Smooth muscle cell (in vitro differentiated cells): ENCODE data around the gene TXNDC17. TPM values are rescaled to one million over a fixed set of nuclear protein-coding genes. Genes with fewer than 3 reads are reported as not detected.
"Not testable (repeated sequence)": the region's sequence is repeated elsewhere in the genome, so short reads cannot be mapped to it uniquely, and the experiment has no call there.

Experiments
- DNase-seq: peaks from one replicate; lab custom pipeline; 2025; ENCODE audit not compliant: unreplicated experiment; lab: John Stamatoyannopoulos, UW
- H2AFZ ChIP-seq: fragments of 200-600 bp; sonication (generic); 2 replicates; pipeline ENCODE4 v1.6.0; 2016; ENCODE audit warnings: antibody characterized with exemption, low read depth, mild to moderate bottlenecking
- H3F3A ChIP-seq: fragments of 200-600 bp; sonication (generic); 2 replicates; pipeline ENCODE4 v1.6.0; 2017; ENCODE audit warnings: antibody characterized with exemption, low read depth
- H3K27ac ChIP-seq: fragments of 200-600 bp; sonication (generic); 2 replicates; pipeline ENCODE4 v1.5.1; 2016; ENCODE audit warnings: low read depth, mild to moderate bottlenecking
- H3K27me3 ChIP-seq: fragments of 200-600 bp; sonication (generic); 2 replicates; pipeline ENCODE4 v1.6.1; 2016; ENCODE audit warnings: low read depth, mild to moderate bottlenecking
- H3K36me3 ChIP-seq: fragments of 200-600 bp; sonication (generic); 2 replicates; pipeline ENCODE4 v1.5.1; 2016; ENCODE audit warnings: low read depth
- H3K4me1 ChIP-seq: fragments of 200-600 bp; sonication (generic); 2 replicates; pipeline ENCODE4 v1.5.1; 2016; ENCODE audit warnings: low read depth
- H3K4me2 ChIP-seq: fragments of 200-600 bp; sonication (generic); 2 replicates; pipeline ENCODE4 v1.6.0; 2016; ENCODE audit warnings: mild to moderate bottlenecking
- H3K4me3 ChIP-seq: fragments of 200-600 bp; sonication (generic); 2 replicates; pipeline ENCODE4 v1.5.1; 2016; ENCODE audit warnings: mild to moderate bottlenecking
- H3K79me2 ChIP-seq: fragments of 200-600 bp; sonication (generic); 2 replicates; pipeline ENCODE4 v1.6.0; 2016; ENCODE audit warnings: low read depth, mild to moderate bottlenecking
- H3K9ac ChIP-seq: fragments of 200-600 bp; sonication (generic); 2 replicates; pipeline ENCODE4 v1.6.0; 2016; ENCODE audit warnings: low read depth
- H3K9me3 ChIP-seq: fragments of 200-600 bp; sonication (generic); replicated peaks from 2 replicates; pipeline ENCODE4 v1.5.1; 2016; ENCODE audit warnings: low read depth
- H4K20me1 ChIP-seq: fragments of 200-600 bp; sonication (generic); 2 replicates; pipeline ENCODE4 v1.6.0; 2016; ENCODE audit warnings: low read depth
- CTCF ChIP-seq: fragments of 200-600 bp; sonication (generic); IDR thresholded peaks from 2 replicates; pipeline ENCODE4 v1.5.1; 2017; ENCODE audit warnings: borderline replicate concordance, mild to moderate bottlenecking, antibody characterized with exemption; ENCODE audit not compliant: insufficient read depth, poor library complexity, severe bottlenecking
- WGBS: methylation state at CpG from one replicate; pipeline ENCODE4 v1.1.7; 2016; ENCODE audit warnings: low lambda C conversion rate; 5-methylcytosine and 5-hydroxymethylcytosine counted together
- polyA plus RNA-seq: library from polyadenylated mRNA; unstranded; fragments of >200 nt; fragmentation: Nextera tagmentation; extraction: Ambion mirVana; gene quantifications from 2 replicates; pipeline ENCODE4 v1.2.1, GENCODE V29; 2016
- total RNA-seq: library from RNA; depleted of rRNA; stranded (reverse); fragments of >200 nt; gene quantifications from 2 replicates; pipeline ENCODE4 v1.2.3, GENCODE V29; 2014

The TXNDC17 gene
- total and polyA plus RNA-seq, 2 experiments from 2014 or later: 363 to 431 TPM

- no peak for TF ChIP-seq CTCF
- Histone ChIP-seq H3K4me1 (peaks cover 41% of the 10 kb centered on the region), H3F3A (no peaks in the 10 kb centered on the region), H3K27me3 (peaks cover 40% of the 10 kb centered on the region), H3K4me2 (peak within 1 kb of the TSS; percentile 87), H3K79me2 (peaks cover 41% of the 10 kb centered on the region), H2AFZ (peak within 1 kb of the TSS; percentile 85), H3K36me3 (peaks cover 6% of the 10 kb centered on the region), H3K27ac (peak within 1 kb of the TSS; percentile 98), H4K20me1 (peaks cover 43% of the 10 kb centered on the region), H3K4me3 (peak within 1 kb of the TSS; percentile 80), H3K9me3 (no peaks in the 10 kb centered on the region), H3K9ac (peak within 1 kb of the TSS; percentile 98)
- DNase-seq: peak; percentile 75
- 4% methylated on average over 35 of the region's 35 CpGs for WGBS
Observed at GRCh38 chr17:6651354-6651918, 10.6 kb downstream of the TXNDC17 start, which contains the start of the genes C17orf100 and MED31. C17orf100 (plus strand) TSS chr17:6651762; CDS start chr17:6651914, 152 bp downstream. MED31 (minus strand) TSS chr17:6651605; CDS start chr17:6651528, 77 bp downstream.

- no peak for TF ChIP-seq CTCF
- 55% methylated on average over 41 of the region's 47 CpGs for WGBS
- peak overlapping the region; percentile 45 for H3K9ac ChIP-seq
Observed at GRCh38 chr17:6651919-6652452, 11.1 kb downstream of the TXNDC17 start.

GRCh38 chr17:6654841-6655731, 14.2 kb downstream of the TXNDC17 start:
- no peak for DNase-seq
- no peak overlapping the region for H3K27ac ChIP-seq
- peak overlapping the region; percentile 39 for H3K4me3 ChIP-seq
- H3K4me2 ChIP-seq: peak overlapping the region; percentile 81
- H3F3A ChIP-seq: no peaks in the 10 kb centered on the region
- H4K20me1 ChIP-seq: peaks cover 6% of the 10 kb centered on the region
- H3K9me3 ChIP-seq: no peaks in the 10 kb centered on the region
- peaks cover 34% of the 10 kb centered on the region for H3K4me1 ChIP-seq
- TF ChIP-seq CTCF: no peak
- no peaks in the 10 kb centered on the region for H3K36me3 ChIP-seq
- H3K27me3 ChIP-seq: peaks cover 65% of the 10 kb centered on the region
- H2AFZ ChIP-seq: no peak overlapping the region
- 8% methylated on average over 46 of the region's 46 CpGs for WGBS
- peaks cover 11% of the 10 kb centered on the region for H3K79me2 ChIP-seq
- no peak overlapping the region for H3K9ac ChIP-seq

More at GRCh38 chr17:6651919-6652452, 11.1 kb downstream of the TXNDC17 start:
- peaks cover 45% of the 10 kb centered on the region for H3K27me3 ChIP-seq
- peaks cover 6% of the 10 kb centered on the region for H3K36me3 ChIP-seq
- H3F3A ChIP-seq: no peaks in the 10 kb centered on the region
- no peak overlapping the region for H3K27ac ChIP-seq
- peak overlapping the region; percentile 85 for H2AFZ ChIP-seq
- H3K4me1 ChIP-seq: peaks cover 41% of the 10 kb centered on the region
- H4K20me1 ChIP-seq: peaks cover 37% of the 10 kb centered on the region
- peaks cover 41% of the 10 kb centered on the region for H3K79me2 ChIP-seq
- H3K4me3 ChIP-seq: peak overlapping the region; percentile 80
- no peaks in the 10 kb centered on the region for H3K9me3 ChIP-seq
- peak overlapping the region; percentile 87 for H3K4me2 ChIP-seq
- DNase-seq: no peak

- peaks cover 28% of the 10 kb centered on the region for H3K4me1 ChIP-seq
- H3K9ac ChIP-seq, DNase-seq: not testable (repeated sequence)
Observed at GRCh38 chr17:6655732-6656361, 15.0 kb downstream of the TXNDC17 start.

GRCh38 chr17:6656797-6657632, 16.2 kb downstream of the TXNDC17 start:
- H3K4me3 ChIP-seq: peak overlapping the region; percentile 35
- H3F3A ChIP-seq, H3K9me3 ChIP-seq, H3K79me2 ChIP-seq, H3K27ac ChIP-seq, H2AFZ ChIP-seq, DNase-seq, H3K9ac ChIP-seq, H3K36me3 ChIP-seq, H4K20me1 ChIP-seq: not testable (repeated sequence)
- peaks cover 80% of the 10 kb centered on the region for H3K27me3 ChIP-seq
- H3K4me2 ChIP-seq: peak overlapping the region; percentile 75
- whole genome bisulfite sequencing: 3% methylated on average over 51 of the region's 55 CpGs
- peaks cover 24% of the 10 kb centered on the region for H3K4me1 ChIP-seq

More at GRCh38 chr17:6655732-6656361, 15.0 kb downstream of the TXNDC17 start:
- H3K79me2 ChIP-seq, H3K36me3 ChIP-seq, H3K4me3 ChIP-seq, H3F3A ChIP-seq, H3K9me3 ChIP-seq, H2AFZ ChIP-seq, H3K27ac ChIP-seq, H4K20me1 ChIP-seq: not testable (repeated sequence)
- Histone ChIP-seq H3K27me3 (peaks cover 71% of the 10 kb centered on the region), H3K4me2 (peak overlapping the region; percentile 44)
- WGBS: 3% methylated on average over 30 of the region's 41 CpGs
